Left colon (tissue), 2 donors: ENCODE measurements around the gene IRF2. TPM values are rescaled to one million over a fixed set of nuclear protein-coding genes. Genes with fewer than 3 reads are reported as not detected.

Experiments
- ATAC-seq: fragments of 200-7000 bp; cut with Tn5 transposase; one replicate; pipeline ENCODE4 v1.9.1; 2020; ENCODE audit warnings: mild to moderate bottlenecking, moderate library complexity
- DNase-seq, 2 donors: peaks; one replicate each; pipeline ENCODE4 v3.0.0-alpha.2; 2020
- intact Hi-C, 2 donors: fragments of 100-400 bp; cut with DNase I in 1 of 2; cut with micrococcal nuclease in 1 of 2; formaldehyde crosslinking; loops; one replicate each; pipeline versions ENCODE4 v1.11.2 to v1.14.0; 2022; cut with DNase I, micrococcal nuclease
- total RNA-seq, 2 donors: library from RNA; stranded (reverse); fragmentation: NEBNext Ultra II Directional; extraction: Animal tissue kit (Norgen Biotek cat#: 25700); gene quantifications; one replicate each; pipeline ENCODE4 v1.2.1, GENCODE V29; 2021
- donor health status: DM: no; HTN: no; CAD: no.
- donor health status: DM: yes; HTN: yes; CAD: no.

The IRF2 gene
- total RNA-seq, 2 donors from 2014 or later = 45.5 to 51.3 TPM

DNA sequence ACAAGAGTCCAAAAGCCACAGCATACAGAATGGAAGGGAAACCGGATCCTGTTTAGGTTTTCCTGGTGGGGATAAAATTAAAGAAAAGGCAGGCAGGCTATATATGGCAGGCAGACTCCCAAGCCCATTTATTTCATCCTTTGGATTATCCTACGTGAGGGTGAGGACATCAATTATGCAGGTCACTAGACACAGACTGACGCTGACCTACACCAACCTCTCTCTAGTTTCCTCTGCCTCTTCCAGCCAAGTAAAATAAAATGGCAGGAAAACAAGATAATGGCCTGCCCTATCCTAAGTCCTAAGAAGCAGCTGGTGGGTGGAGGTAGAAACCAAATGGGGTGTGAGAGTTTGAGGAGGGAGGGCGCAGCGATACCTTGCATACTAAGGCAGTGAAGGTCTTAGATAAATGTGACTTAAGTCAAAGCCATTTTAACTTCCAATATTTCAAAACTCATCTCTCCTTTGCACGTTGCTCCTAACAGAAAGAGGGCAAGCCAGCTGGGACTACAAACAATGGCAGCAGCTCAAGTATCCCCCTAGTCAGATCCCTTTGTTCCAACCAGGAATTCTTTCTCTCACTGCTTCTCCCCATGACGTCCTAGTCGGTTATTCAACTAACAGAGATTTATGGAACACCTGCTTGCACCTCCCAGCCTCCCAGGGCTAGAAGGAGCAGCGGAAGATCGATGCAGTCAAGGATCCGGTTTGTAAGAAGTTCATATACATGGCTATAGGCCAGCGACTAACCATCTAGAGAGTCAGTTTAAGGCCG lies 72.8 kb downstream of the IRF2 start:
- ATAC-seq (no peak), DNase-seq (no peak)
- intact Hi-C loops = no loop called here

GRCh38 chr4:184400891-184401290 lies 73.5 kb downstream of the IRF2 start:
- DNase-seq (no peak), ATAC-seq (no peak)
- intact Hi-C loops = no loop called here

- ATAC-seq (no peak), DNase-seq (no peak)
- intact Hi-C loops = no loop called here
Observed at GRCh38 chr4:184400375-184400870, 73.9 kb downstream of the IRF2 start.

DNA sequence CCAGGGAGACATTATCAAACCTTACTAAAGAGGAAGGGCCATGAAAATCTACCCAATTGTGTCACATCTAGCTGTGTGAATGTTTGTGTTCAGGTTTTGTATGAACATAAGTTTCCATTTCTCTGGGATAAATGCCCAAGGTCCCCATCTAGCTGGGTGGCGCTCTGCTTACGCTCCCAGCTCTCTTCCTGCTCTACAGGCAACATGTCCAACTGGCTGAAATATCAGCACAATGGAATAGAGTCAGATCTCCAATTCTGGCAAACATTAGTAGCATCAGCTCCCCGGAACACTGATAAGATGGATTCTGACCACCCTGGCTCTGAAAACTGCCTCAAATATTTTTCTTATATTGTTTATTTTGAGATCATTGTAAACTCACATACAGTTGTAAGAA lies 74.8 kb downstream of the IRF2 start:
- ATAC-seq = no peak

GRCh38 chr4:184398741-184399511 lies 75.4 kb downstream of the IRF2 start:
- DNase-seq (no peak), ATAC-seq (no peak)
- intact Hi-C loops = no loop called here

More for the DNA sequence above, 74.8 kb downstream of the IRF2 start:
- intact Hi-C loops = no loop called here
- DNase-seq = no peak

- ATAC-seq = no peak
- intact Hi-C loops = no loop called here
- DNase-seq = no peak
Observed at GRCh38 chr4:184397516-184398163, 76.7 kb downstream of the IRF2 start.

- intact Hi-C loops = no loop called here
- ATAC-seq = no peak
- DNase-seq = no peak
Observed at GRCh38 chr4:184396570-184397515, 77.5 kb downstream of the IRF2 start.

DNA sequence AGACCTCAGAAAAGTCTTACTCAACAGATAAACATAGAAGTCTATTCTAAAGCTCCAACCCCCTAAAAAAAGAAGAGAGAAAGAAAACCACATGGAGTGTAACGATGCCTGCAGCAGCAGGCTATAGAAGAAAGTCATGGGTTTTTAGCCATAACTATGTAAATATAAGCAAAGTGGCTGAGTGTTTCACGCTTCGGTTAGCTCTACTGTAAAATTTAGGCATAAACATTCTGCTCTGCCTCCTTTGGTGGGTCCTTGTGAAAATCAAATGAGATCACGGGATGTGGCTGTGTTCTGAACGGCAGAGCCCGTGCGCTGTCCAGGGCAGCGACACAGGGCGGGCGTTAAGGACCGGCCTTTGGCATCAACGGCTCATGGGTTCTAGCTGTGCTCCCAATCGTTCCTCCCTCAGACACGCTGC lies 78.4 kb downstream of the IRF2 start:
- DNase-seq (no peak), ATAC-seq (no peak)
- intact Hi-C loops = no loop called here

- no peak for DNase-seq
- no peak for ATAC-seq
- intact Hi-C loops = no loop called here
Observed at GRCh38 chr4:184395451-184395917, 78.9 kb downstream of the IRF2 start.

GRCh38 chr4:184392748-184393559 lies 81.4 kb downstream of the IRF2 start:
- DNase-seq = no peak
- ATAC-seq = peak; percentile 21

GRCh38 chr4:184392316-184392715 lies 82.0 kb downstream of the IRF2 start:
- DNase-seq (no peak), ATAC-seq (no peak)
- intact Hi-C loops = no loop called here

More at GRCh38 chr4:184392748-184393559, 81.4 kb downstream of the IRF2 start:
- intact Hi-C loops = no loop called here

DNA sequence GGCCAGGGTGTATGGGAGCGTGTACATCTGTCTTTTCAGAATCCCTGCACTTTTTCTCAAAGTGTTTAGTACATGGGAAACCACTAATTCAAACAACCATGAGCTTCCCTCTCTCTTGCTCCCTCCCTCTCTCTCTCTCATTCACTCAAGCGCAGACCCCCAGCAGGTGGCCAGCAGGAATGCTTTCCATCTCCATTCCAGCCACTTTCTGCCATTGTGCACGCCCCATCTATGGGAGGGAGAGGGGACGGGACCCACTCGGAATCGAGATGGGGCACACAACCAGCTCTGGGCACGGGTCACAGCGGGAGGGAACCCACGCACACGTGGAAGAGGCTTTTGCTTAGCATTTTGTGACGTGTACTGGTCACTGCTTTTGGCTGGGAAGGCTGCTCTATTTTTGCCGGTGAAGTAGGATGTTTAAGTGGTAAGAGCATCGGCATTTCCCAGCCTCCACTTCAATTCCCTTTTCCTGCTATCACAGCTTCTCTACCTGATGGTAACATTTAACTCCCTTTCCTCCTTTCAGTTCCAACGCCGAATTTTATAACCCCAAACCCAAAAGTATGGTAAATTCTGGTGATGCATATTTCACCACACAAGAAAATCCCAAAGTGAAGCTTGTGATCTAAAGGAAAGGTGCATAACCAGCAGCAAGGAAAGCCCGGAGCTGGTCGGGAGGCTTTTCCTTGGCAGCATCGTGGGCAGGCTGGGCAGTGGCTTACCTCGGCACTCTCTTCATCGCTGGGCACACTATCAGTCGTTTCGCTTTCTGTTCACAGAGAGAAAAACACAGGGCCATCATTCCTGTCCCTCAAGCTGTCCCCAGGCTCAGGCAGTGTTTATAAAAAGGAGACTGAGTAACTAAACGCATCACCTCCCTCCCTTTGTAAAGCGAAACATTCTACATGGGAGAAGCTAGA lies 84.1 kb downstream of the IRF2 start:
- intact Hi-C loops = loop anchor here in 1 of 2 donors (10.0 kb wide), 2 partner anchors 85 to 145 kb away; partner anchors contain the start of gene IRF2
- DNase-seq (no peak), ATAC-seq (no peak)

DNA sequence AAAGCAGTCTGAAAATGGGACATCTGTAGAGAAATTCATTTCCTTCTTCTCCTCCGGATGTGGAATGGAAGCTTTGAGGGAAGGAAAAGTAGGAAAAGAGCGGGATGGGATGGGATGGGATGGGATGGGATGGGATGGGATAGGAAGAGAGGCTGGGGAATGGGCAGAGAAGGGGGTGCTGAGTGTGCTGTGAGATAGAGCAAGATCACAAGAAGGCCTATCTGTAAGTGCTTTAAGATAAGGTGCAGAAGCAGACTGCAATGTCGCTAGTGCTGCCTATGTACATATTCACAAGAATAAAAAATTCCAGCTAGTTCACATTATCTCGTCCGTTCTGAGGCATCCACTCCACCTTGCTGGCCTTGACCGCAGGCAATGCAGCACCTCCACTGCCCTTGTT lies 86.2 kb downstream of the IRF2 start:
- ATAC-seq (no peak), DNase-seq (no peak)
- intact Hi-C loops = loop anchor here in 1 of 2 donors (10.0 kb wide), 2 partner anchors 87 to 147 kb away; partner anchors contain the start of gene IRF2

- DNase-seq = no peak
- no peak for ATAC-seq
- intact Hi-C loops = loop anchor here in 1 of 2 donors (10.0 kb wide), 2 partner anchors 87 to 147 kb away; partner anchors contain the start of gene IRF2
Observed at GRCh38 chr4:184387351-184387750, 87.0 kb downstream of the IRF2 start.

DNA sequence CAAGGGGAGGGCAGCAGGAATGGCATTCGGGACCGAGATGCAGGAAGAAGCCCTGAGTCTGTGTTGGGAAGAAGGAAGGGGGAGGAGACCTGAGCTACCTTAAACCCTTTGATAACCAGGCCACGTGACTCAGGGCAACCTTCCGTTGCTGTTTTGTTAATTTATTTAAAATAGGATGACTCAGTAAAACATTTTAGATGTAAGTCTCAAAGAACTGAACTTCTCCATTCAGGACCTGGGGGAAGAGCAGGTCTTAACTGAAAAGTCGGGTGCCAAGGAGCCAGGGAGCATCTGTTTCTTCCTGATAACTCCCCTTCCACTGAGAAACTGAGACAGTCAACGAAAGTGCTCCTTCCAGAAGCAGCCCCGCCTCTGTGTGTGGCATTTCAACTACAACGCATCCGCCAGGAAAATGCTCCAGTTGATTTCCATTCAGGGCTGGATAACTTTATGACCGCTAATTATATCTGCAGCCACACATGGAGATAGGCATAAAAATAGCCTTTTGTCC lies 88.0 kb downstream of the IRF2 start:
- ATAC-seq = peak; percentile 75
- intact Hi-C loops = loop anchor here in 1 of 2 donors (10.0 kb wide), 2 partner anchors 88 to 148 kb away; partner anchors contain the start of gene IRF2
- peak; percentile 79 to 84 for DNase-seq

DNA sequence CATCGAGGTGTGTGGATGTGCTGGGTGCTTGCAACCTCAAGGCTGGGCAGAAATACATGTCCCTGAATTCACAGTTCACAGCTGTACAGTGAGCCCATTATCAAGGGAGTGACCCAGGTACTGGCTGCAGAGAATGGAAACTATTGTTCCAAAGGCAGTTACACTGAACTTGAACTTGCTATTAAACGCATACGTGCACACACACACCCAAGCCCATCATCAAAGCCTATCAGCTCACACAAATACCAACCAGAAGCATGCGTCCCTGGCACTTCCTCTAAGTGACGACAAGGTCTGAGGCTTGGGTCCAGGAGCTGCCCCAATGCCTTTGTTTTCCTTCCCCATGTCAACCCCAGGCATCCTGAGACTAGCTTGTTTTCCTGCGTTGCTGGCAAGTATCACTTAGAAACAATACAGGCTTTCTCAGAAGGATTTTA lies 88.6 kb downstream of the IRF2 start:
- intact Hi-C loops = loop anchor here in 1 of 2 donors (10.0 kb wide), 2 partner anchors 89 to 149 kb away; partner anchors contain the start of gene IRF2
- peak; percentile 82 for ATAC-seq
- DNase-seq = peak; percentile 73 to 89
